Common myeloid progenitor, CD34-positive (primary cell): ENCODE measurements around the gene RASEF.

Experiments
- CTCF ChIA-PET: fragments of 350-600 bp; sonication (Branson Sonifier 250); formaldehyde crosslinking; loops from one replicate; lab custom pipeline; 2021; ENCODE audit warnings: antibody characterized with exemption; lab: Charles Lee
- POLR2A ChIA-PET: fragments of 350-600 bp; sonication (Branson Sonifier 250); formaldehyde crosslinking; loops from one replicate; lab custom pipeline; 2021; ENCODE audit warnings: antibody characterized with exemption; lab: Charles Lee
- DNase-seq, 3 donors: peaks; one replicate each; pipeline versions ENCODE4 v3.0.0 to v3.0.0-alpha.2; 2013
- H3K27ac ChIP-seq, 2 experiments: 1 replicate in 1 of 2; 2 replicates in 1 of 2; pipeline ENCODE4 v1.7.0; 2013; ENCODE audit warnings: inconsistent platforms in 2 of 2, low read length in 2 of 2, mild to moderate bottlenecking in 2 of 2, low read depth in 1 of 2, moderate library complexity in 1 of 2; ENCODE audit not compliant: severe bottlenecking in 2 of 2, insufficient read depth in 1 of 2, poor library complexity in 1 of 2
- H3K27me3 ChIP-seq, 5 experiments: replicated peaks in 2 of 5; 1 replicate in 3 of 5; 2 replicates in 2 of 5; pipeline versions ENCODE4 v1.6.1 to v1.7.0; 2013; ENCODE audit warnings: low read length in 4 of 5, mild to moderate bottlenecking in 2 of 5, moderate library complexity in 2 of 5, inconsistent platforms in 1 of 5; ENCODE audit not compliant: insufficient read depth in 5 of 5, control insufficient read depth in 4 of 5
- H3K36me3 ChIP-seq, 4 experiments: 1 replicate in 2 of 4; 2 replicates in 2 of 4; pipeline versions ENCODE4 v1.6.1 to v1.7.0; 2013; ENCODE audit warnings: low read length in 3 of 4, control low read depth in 1 of 4, mild to moderate bottlenecking in 1 of 4; ENCODE audit not compliant: control insufficient read depth in 4 of 4, insufficient read depth in 4 of 4
- H3K4me1 ChIP-seq, 4 experiments: 1 replicate in 3 of 4; 2 replicates in 1 of 4; pipeline versions ENCODE4 v1.6.1 to v1.7.1; 2013; ENCODE audit warnings: low read length in 3 of 4, mild to moderate bottlenecking in 3 of 4, control low read depth in 1 of 4, inconsistent platforms in 1 of 4, moderate library complexity in 1 of 4; ENCODE audit not compliant: control insufficient read depth in 4 of 4, insufficient read depth in 4 of 4; ENCODE audit errors: control extremely low read depth in 1 of 4
- H3K4me3 ChIP-seq, 7 experiments: 1 replicate in 4 of 7; 2 replicates in 3 of 7; pipeline versions ENCODE4 v1.5.1 to v1.7.0; 2013; ENCODE audit warnings: mild to moderate bottlenecking in 7 of 7, low read length in 6 of 7, moderate library complexity in 6 of 7, inconsistent platforms in 2 of 7, low read depth in 2 of 7, control low read depth in 1 of 7; ENCODE audit not compliant: insufficient read depth in 4 of 7, control insufficient read depth in 1 of 7; ENCODE audit errors: extremely low read depth in 1 of 7
- H3K9me3 ChIP-seq, 5 experiments: 1 replicate in 4 of 5; 2 replicates in 1 of 5; pipeline versions ENCODE4 v1.6.1 to v1.7.1; 2013; ENCODE audit warnings: low read length in 4 of 5, mild to moderate bottlenecking in 2 of 5, inconsistent platforms in 1 of 5, low read depth in 1 of 5, moderate library complexity in 1 of 5; ENCODE audit not compliant: control insufficient read depth in 4 of 5, insufficient read depth in 2 of 5; ENCODE audit errors: control extremely low read depth in 1 of 5
- WGBS: methylation state at CpG from one replicate; pipeline ENCODE4 v1.1.5; 2013; ENCODE audit not compliant: insufficient coverage; 5-methylcytosine and 5-hydroxymethylcytosine counted together

The RASEF gene

DNA sequence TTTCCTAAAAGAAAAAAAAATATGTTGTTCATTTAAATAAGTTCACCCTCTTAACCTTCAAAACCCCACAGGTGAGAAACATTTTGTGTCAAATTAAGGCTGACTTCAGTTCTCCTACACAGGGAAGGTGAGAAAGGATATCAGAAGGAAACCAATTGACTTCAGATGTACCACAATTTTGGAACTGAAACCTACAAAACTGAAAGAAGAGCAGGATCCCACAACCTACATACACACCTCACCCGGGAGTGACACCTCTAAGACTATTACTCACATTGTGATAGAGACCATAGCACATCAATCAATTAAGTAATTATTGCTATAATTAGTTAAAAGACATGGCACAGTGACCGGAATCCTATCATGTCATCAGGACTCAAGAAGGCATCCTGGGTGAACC is 47.0 kb downstream of the RASEF start:
- no CpG with 5 or more reads among the region's 2 CpGs for WGBS
- H3K4me1 ChIP-seq: peaks cover 0 to 14% (median 4%) of the 10 kb centered on the region in 4 experiments
- peaks cover 0 to 2% (median 0%) of the 10 kb centered on the region in 5 experiments for H3K9me3 ChIP-seq
- no peak overlapping the region for H3K27ac ChIP-seq
- no peak for DNase-seq
- H3K4me3 ChIP-seq: no peak overlapping the region
- H3K27me3 ChIP-seq: no peaks in the 10 kb centered on the region
- H3K36me3 ChIP-seq: no peaks in the 10 kb centered on the region
- CTCF ChIA-PET: no interaction called here
- POLR2A ChIA-PET: no interaction called here

GRCh38 chr9:83013867-83014605 is 48.9 kb downstream of the RASEF start:
- H3K27ac ChIP-seq: no peak overlapping the region
- WGBS: 100% methylated on average over 1 of the region's 3 CpGs
- H3K9me3 ChIP-seq: peaks cover 0 to 2% (median 0%) of the 10 kb centered on the region in 5 experiments
- ChIA-PET POLR2A (no interaction called here), CTCF (no interaction called here)
- H3K36me3 ChIP-seq: no peaks in the 10 kb centered on the region
- H3K4me3 ChIP-seq: no peak overlapping the region
- no peaks in the 10 kb centered on the region for H3K27me3 ChIP-seq
- DNase-seq: no peak
- H3K4me1 ChIP-seq: peaks cover 0 to 14% (median 4%) of the 10 kb centered on the region in 4 experiments

- H3K4me3 ChIP-seq: no peak overlapping the region
- no peaks in the 10 kb centered on the region for H3K27me3 ChIP-seq
- H3K36me3 ChIP-seq: no peaks in the 10 kb centered on the region
- CTCF ChIA-PET: no interaction called here
- no peak overlapping the region for H3K27ac ChIP-seq
- DNase-seq: no peak
- POLR2A ChIA-PET: no interaction called here
- peaks cover 0 to 2% (median 0%) of the 10 kb centered on the region in 5 experiments for H3K9me3 ChIP-seq
- peaks cover 0 to 14% (median 4%) of the 10 kb centered on the region in 4 experiments for H3K4me1 ChIP-seq
- WGBS: 90% methylated on average over 6 of the region's 7 CpGs
Measured at GRCh38 chr9:83012922-83013838, 49.8 kb downstream of the RASEF start.

- Histone ChIP-seq H3K27ac (no peak overlapping the region), H3K4me1 (peaks cover 3 to 14% (median 4%) of the 10 kb centered on the region in 4 experiments), H3K9me3 (no peaks in the 10 kb centered on the region), H3K4me3 (no peak overlapping the region), H3K27me3 (no peaks in the 10 kb centered on the region), H3K36me3 (no peaks in the 10 kb centered on the region)
- POLR2A ChIA-PET: no interaction called here
- no CpG with 5 or more reads among the region's 4 CpGs for WGBS
- CTCF ChIA-PET: no interaction called here
- DNase-seq: peak in 2 of 3 donors; percentile 1 to 5
Measured at GRCh38 chr9:83012168-83012921, 50.6 kb downstream of the RASEF start.

- H3K27me3 ChIP-seq: no peaks in the 10 kb centered on the region
- H3K36me3 ChIP-seq: no peaks in the 10 kb centered on the region
- H3K9me3 ChIP-seq: no peaks in the 10 kb centered on the region
- H3K4me1 ChIP-seq: peaks cover 3 to 14% (median 4%) of the 10 kb centered on the region in 4 experiments
- ChIA-PET CTCF (no interaction called here), POLR2A (no interaction called here)
- H3K27ac ChIP-seq: no peak overlapping the region
- DNase-seq: no peak
- no peak overlapping the region for H3K4me3 ChIP-seq
Measured at GRCh38 chr9:83011611-83012010, 51.3 kb downstream of the RASEF start.

DNA sequence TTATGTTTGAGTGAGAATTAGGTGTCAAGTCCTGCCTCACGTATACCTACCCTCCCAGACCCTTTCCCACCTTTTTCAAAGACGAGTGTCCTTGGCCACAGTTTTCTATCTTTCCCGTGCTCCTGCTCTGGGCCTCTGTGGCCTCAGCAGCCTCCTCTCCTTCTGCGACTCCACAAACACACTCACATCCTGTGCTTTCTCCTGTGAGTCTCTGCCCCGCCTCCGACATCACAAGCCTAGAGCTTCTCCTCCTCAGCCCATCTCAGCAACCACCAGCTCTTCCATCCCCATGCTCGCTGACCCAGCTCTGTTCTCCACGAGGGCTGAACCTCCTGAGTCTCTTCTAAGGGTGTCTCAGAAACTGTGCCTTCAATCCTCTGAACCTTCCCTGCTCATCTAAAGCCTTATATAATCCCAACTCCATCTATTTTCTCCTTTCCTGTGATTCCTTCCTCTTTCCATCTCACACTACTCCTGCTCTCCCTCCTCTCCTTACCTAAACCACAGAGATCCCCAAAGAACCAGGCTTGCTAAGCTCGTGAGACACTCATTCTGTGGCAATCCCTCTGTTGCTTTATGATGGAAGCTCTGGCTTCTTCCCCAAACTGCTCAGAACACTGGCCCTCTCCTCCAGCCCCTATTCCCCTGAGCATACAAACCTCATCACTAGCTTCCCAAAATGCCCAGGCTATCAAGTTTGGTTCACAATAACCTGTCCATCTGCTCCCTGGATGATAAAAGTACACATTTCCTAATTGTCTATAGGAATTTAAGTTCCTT is 55.2 kb downstream of the RASEF start:
- CTCF ChIA-PET: no interaction called here
- H3K27me3 ChIP-seq: no peaks in the 10 kb centered on the region

More for the DNA sequence above, 55.2 kb downstream of the RASEF start:
- Histone ChIP-seq H3K4me3 (no peak overlapping the region), H3K36me3 (no peaks in the 10 kb centered on the region), H3K9me3 (no peaks in the 10 kb centered on the region), H3K4me1 (peaks cover 3 to 13% (median 7%) of the 10 kb centered on the region in 4 experiments), H3K27ac (no peak overlapping the region)
- POLR2A ChIA-PET: no interaction called here
- 97% methylated on average over 9 of the region's 9 CpGs for WGBS
- DNase-seq: no peak
